HG03432 (cell line): Measurements from ENCODE around the gene QRFPR.
"Not testable (repeated sequence)": the region's sequence is repeated elsewhere in the genome, so short reads cannot be mapped to it uniquely, and the experiment has no call there.

ENCODE experiments used
- ATAC-seq: cut with Tn5 transposase; IDR thresholded peaks from one replicate; pipeline ENCODE4 v1.9.1; 2021; ENCODE audit warnings: mild to moderate bottlenecking, moderate library complexity; ENCODE audit not compliant: unreplicated experiment

Gene QRFPR

GRCh38 chr4:121380776-121381462 is at the start of gene QRFPR:
Gene QRFPR (minus strand): TSS chr4:121381018. CDS start chr4:121380647, 371 bp downstream.
- ATAC-seq, result no peak

GRCh38 chr4:121428721-121429120 is 47.9 kb upstream of the QRFPR start:
- no peak for ATAC-seq

GRCh38 chr4:121421594-121421993 is 40.8 kb upstream of the QRFPR start:
- ATAC-seq, result no peak

- ATAC-seq, result no peak
These were observed 30.4 kb upstream of the QRFPR start for GRCh38 chr4:121411151-121411744.

- not testable (repeated sequence) for ATAC-seq
These were observed 27.7 kb upstream of the QRFPR start for GRCh38 chr4:121408567-121408966.

GRCh38 chr4:121400632-121401031 is 19.8 kb upstream of the QRFPR start:
- ATAC-seq, result no peak

- no peak for ATAC-seq
These were observed 17.3 kb upstream of the QRFPR start for GRCh38 chr4:121397941-121398601.

- no peak for ATAC-seq
These were observed 16.6 kb upstream of the QRFPR start for GRCh38 chr4:121397434-121397833.

GRCh38 chr4:121392426-121393086 is 11.7 kb upstream of the QRFPR start:
- ATAC-seq, result no peak

- no peak for ATAC-seq
These were observed 9.5 kb upstream of the QRFPR start for GRCh38 chr4:121390335-121390734.

- no peak for ATAC-seq
These were observed 1.5 kb downstream of the QRFPR start for GRCh38 chr4:121379276-121379675.

- no peak for ATAC-seq
These were observed 3.7 kb downstream of the QRFPR start for GRCh38 chr4:121377076-121377475.

GRCh38 chr4:121376556-121376955 is 4.3 kb downstream of the QRFPR start:
- no peak for ATAC-seq

GRCh38 chr4:121376097-121376496 is 4.7 kb downstream of the QRFPR start:
- no peak for ATAC-seq

GRCh38 chr4:121375262-121375661 is 5.6 kb downstream of the QRFPR start:
- ATAC-seq, result peak; percentile 45

GRCh38 chr4:121373841-121374240 is 7.0 kb downstream of the QRFPR start:
- no peak for ATAC-seq

- peak; percentile 53 for ATAC-seq
These were observed 10.0 kb downstream of the QRFPR start for GRCh38 chr4:121370729-121371325.

GRCh38 chr4:121360495-121360894 is 20.3 kb downstream of the QRFPR start:
- no peak for ATAC-seq

- ATAC-seq, result no peak
These were observed 22.3 kb downstream of the QRFPR start for GRCh38 chr4:121358473-121358872.

GRCh38 chr4:121353213-121353612 is 27.6 kb downstream of the QRFPR start:
- ATAC-seq, result no peak

- ATAC-seq, result no peak
These were observed 36.7 kb downstream of the QRFPR start for GRCh38 chr4:121344098-121344497.
